Mammary epithelial cell (primary cell): ENCODE measurements around the gene CLEC17A.

Source experiments
- CTCF ChIP-seq, 2 donors: IDR thresholded peaks in 1 of 2; conservative IDR thresholded peaks in 1 of 2; 2 replicates each; pipeline ENCODE4 v1.5.1; 2011 to 2012; ENCODE audit warnings: inconsistent platforms in 2 of 2, low read length in 2 of 2, mild to moderate bottlenecking in 2 of 2, control low read depth in 1 of 2, low read depth in 1 of 2; ENCODE audit not compliant: insufficient read depth in 1 of 2; ENCODE audit errors: extremely low read depth in 1 of 2
- EZH2 ChIP-seq: IDR thresholded peaks from 2 replicates; pipeline ENCODE4 v1.6.1; 2012; ENCODE audit warnings: low read length, inconsistent platforms, borderline replicate concordance

DNA sequence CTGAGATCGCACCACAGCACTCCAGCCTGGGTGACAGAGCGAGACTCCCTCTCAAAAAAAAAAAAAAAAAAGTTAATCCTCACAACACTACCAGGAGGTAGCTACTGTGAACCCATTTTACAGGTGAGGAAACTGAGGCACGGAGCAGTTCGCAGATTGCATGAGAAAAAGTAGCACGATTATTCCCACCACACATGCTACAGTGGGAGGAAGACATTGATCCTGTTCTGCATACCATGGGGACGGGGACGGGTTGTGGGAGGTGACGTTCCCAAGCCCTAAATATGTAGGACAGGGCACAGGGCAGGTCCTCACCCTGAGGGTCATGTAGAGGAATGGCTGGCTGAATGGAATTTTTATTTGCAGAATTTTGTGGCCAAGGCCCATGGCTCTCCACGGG lies 23.7 kb downstream of the CLEC17A start:
- TF ChIP-seq CTCF (conservative IDR thresholded peaks at IDR 0.05 in 1 of 2, IDR thresholded peaks at IDR 0.05 in 1 of 2; ENCODE audit: extremely low read depth in 1 of 2, insufficient read depth in 1 of 2, low read depth in 1 of 2, low read length in 2 of 2) (no peak), EZH2 (no peak)
